H1 (cell line): ENCODE results near the gene ZNF8. TPM values are rescaled to one million over a fixed set of nuclear protein-coding genes. Genes with fewer than 3 reads are reported as not detected.

ENCODE experiments used
- CTCF ChIA-PET: fragments of 300-600 bp; sonication (Branson Sonifier 250); formaldehyde crosslinking; loops from one replicate; lab custom pipeline; 2021; ENCODE audit not compliant: partially characterized antibody; lab: Charles Lee
- POLR2A ChIA-PET: fragments of 300-600 bp; sonication (Branson Sonifier 250); formaldehyde crosslinking; loops from one replicate; lab custom pipeline; 2021; ENCODE audit warnings: inconsistent platforms; ENCODE audit not compliant: partially characterized antibody; lab: Charles Lee
- DNase-seq, 2 experiments: peaks; one replicate each; pipeline versions ENCODE4 v3.0.0 to v3.0.0-alpha.2; 2010 to 2022; ENCODE audit warnings: low spot score in 2 of 2, low read depth in 1 of 2, mixed read lengths in 1 of 2
- FAIRE-seq: peaks from 2 replicates; lab custom pipeline; 2011; peaks lifted over from hg19 to GRCh38; lab: Jason Lieb, UNC
- H2AFZ ChIP-seq: 2 replicates; pipeline ENCODE4 v1.8.1; 2012; ENCODE audit warnings: low read length, inconsistent platforms
- H2AK5ac ChIP-seq: 2 replicates; pipeline ENCODE4 v1.6.1; 2013; ENCODE audit warnings: low read depth, low read length
- H2BK120ac ChIP-seq: replicated peaks from 2 replicates; pipeline ENCODE3; 2013; ENCODE audit warnings: low read depth, low read length, inconsistent platforms
- H2BK12ac ChIP-seq: 2 replicates; pipeline ENCODE4 v1.6.1; 2013; ENCODE audit warnings: low read depth, low read length
- H2BK15ac ChIP-seq: 2 replicates; pipeline ENCODE4 v1.6.1; 2013; ENCODE audit warnings: low read length
- H2BK20ac ChIP-seq: 2 replicates; pipeline ENCODE4 v1.6.1; 2013; ENCODE audit warnings: low read length
- H2BK5ac ChIP-seq: 2 replicates; pipeline ENCODE4 v1.6.1; 2013; ENCODE audit warnings: low read depth, low read length
- H3K14ac ChIP-seq: 2 replicates; pipeline ENCODE4 v1.6.1; 2013; ENCODE audit warnings: inconsistent platforms; ENCODE audit not compliant: insufficient read length
- H3K18ac ChIP-seq: 2 replicates; pipeline ENCODE4 v1.6.1; 2013; ENCODE audit warnings: low read length; ENCODE audit errors: extremely low read depth
- H3K23ac ChIP-seq: 2 replicates; pipeline ENCODE4 v1.6.1; 2013; ENCODE audit warnings: inconsistent platforms; ENCODE audit not compliant: insufficient read length
- H3K23me2 ChIP-seq: 2 replicates; pipeline ENCODE4 v1.6.1; 2013; ENCODE audit warnings: low read depth, low read length
- H3K27ac ChIP-seq: 2 replicates; pipeline ENCODE4 v1.6.1; 2011; ENCODE audit warnings: low read depth, low read length, inconsistent platforms
- H3K27me3 ChIP-seq, 4 experiments: replicated peaks in 1 of 4; 1 replicate in 1 of 4; 2 replicates in 3 of 4; pipeline versions ENCODE4 v1.6.1 to v1.8.1; 2011 to 2013; ENCODE audit warnings: low read length in 3 of 4, mild to moderate bottlenecking in 3 of 4, inconsistent platforms in 2 of 4, mixed read lengths in 2 of 4, moderate library complexity in 1 of 4; ENCODE audit not compliant: control insufficient read depth in 3 of 4, insufficient read depth in 3 of 4; ENCODE audit errors: extremely low read depth in 1 of 4
- H3K36me3 ChIP-seq, 4 experiments: 2 replicates each; pipeline versions ENCODE4 v1.6.1 to v1.8.1; 2011 to 2013; ENCODE audit warnings: mild to moderate bottlenecking in 4 of 4, low read length in 3 of 4, moderate library complexity in 2 of 4, control low read depth in 1 of 4, inconsistent platforms in 1 of 4; ENCODE audit not compliant: insufficient read depth in 4 of 4, control insufficient read depth in 2 of 4
- H3K4ac ChIP-seq: replicated peaks from 2 replicates; pipeline ENCODE3; 2013; ENCODE audit warnings: low read length, low read depth, mixed read lengths, inconsistent platforms; ENCODE audit not compliant: insufficient read length
- H3K4me1 ChIP-seq, 4 experiments: replicated peaks in 1 of 4; 1 replicate in 1 of 4; 2 replicates in 3 of 4; pipeline versions ENCODE4 v1.6.1 to v1.8.1; 2011 to 2013; ENCODE audit warnings: low read length in 3 of 4, inconsistent platforms in 2 of 4, mixed read lengths in 1 of 4; ENCODE audit not compliant: insufficient read depth in 4 of 4, control insufficient read depth in 3 of 4
- H3K4me2 ChIP-seq, 2 experiments: 2 replicates each; pipeline versions ENCODE4 v1.6.1 to v1.8.1; 2011 to 2013; ENCODE audit warnings: low read depth in 2 of 2, low read length in 2 of 2, control low read depth in 1 of 2, inconsistent platforms in 1 of 2, mild to moderate bottlenecking in 1 of 2; ENCODE audit not compliant: insufficient read depth in 1 of 2
- H3K4me3 ChIP-seq, 4 experiments: fragments of 200-600, 300-600 bp in 1 of 4; sonication (generic), shearing (Covaris generic), sonication (Bioruptor Twin) in 1 of 4; 2 replicates each; pipeline versions ENCODE4 v1.5.1 to v1.8.1; 2011 to 2016; ENCODE audit warnings: low read length in 4 of 4, low read depth in 3 of 4, control low read depth in 2 of 4, inconsistent platforms in 2 of 4, mild to moderate bottlenecking in 2 of 4, mixed read lengths in 1 of 4, moderate library complexity in 1 of 4; ENCODE audit not compliant: insufficient read depth in 2 of 4; ENCODE audit errors: extremely low read depth in 1 of 4
- H3K56ac ChIP-seq: replicated peaks from 2 replicates; pipeline ENCODE3; 2013; ENCODE audit warnings: low read depth, mild to moderate bottlenecking, mixed read lengths, low read length, inconsistent platforms; ENCODE audit not compliant: insufficient read length
- H3K79me1 ChIP-seq: 2 replicates; pipeline ENCODE4 v1.6.1; 2013; ENCODE audit warnings: low read depth, low read length, control low read depth
- H3K79me2 ChIP-seq, 2 experiments: 2 replicates each; pipeline versions ENCODE4 v1.6.1 to v1.8.1; 2012 to 2013; ENCODE audit warnings: low read length in 2 of 2, mild to moderate bottlenecking in 2 of 2, inconsistent platforms in 1 of 2; ENCODE audit not compliant: insufficient read depth in 2 of 2, control insufficient read depth in 1 of 2
- H3K9ac ChIP-seq, 4 experiments: replicated peaks in 1 of 4; 1 replicate in 1 of 4; 2 replicates in 3 of 4; pipeline versions ENCODE4 v1.6.1 to v1.8.1; 2011 to 2013; ENCODE audit warnings: low read depth in 3 of 4, low read length in 3 of 4, control low read depth in 2 of 4, mild to moderate bottlenecking in 2 of 4, moderate library complexity in 2 of 4, inconsistent platforms in 1 of 4; ENCODE audit errors: extremely low read depth in 1 of 4
- H3K9me3 ChIP-seq, 2 experiments: 2 replicates each; pipeline versions ENCODE4 v1.6.1 to v1.8.1; 2012 to 2013; ENCODE audit warnings: mild to moderate bottlenecking in 2 of 2, moderate library complexity in 2 of 2, control low read depth in 1 of 2, inconsistent platforms in 1 of 2, low read depth in 1 of 2, low read length in 1 of 2, mixed read lengths in 1 of 2; ENCODE audit not compliant: insufficient read depth in 2 of 2
- H4K20me1 ChIP-seq, 2 experiments: replicated peaks in 1 of 2; 2 replicates each; pipeline versions ENCODE3 to v1.8.1; 2011 to 2013; ENCODE audit warnings: inconsistent platforms in 2 of 2, low read length in 2 of 2, mild to moderate bottlenecking in 1 of 2; ENCODE audit not compliant: insufficient read depth in 2 of 2, control insufficient read depth in 1 of 2
- H4K5ac ChIP-seq: 2 replicates; pipeline ENCODE4 v1.6.1; 2013; ENCODE audit warnings: low read length, low read depth, mixed read lengths, inconsistent platforms; ENCODE audit not compliant: insufficient read length
- H4K8ac ChIP-seq: 2 replicates; pipeline ENCODE4 v1.8.0; 2013; ENCODE audit warnings: mild to moderate bottlenecking, moderate library complexity, low read length, inconsistent platforms; ENCODE audit not compliant: insufficient read depth; ENCODE audit errors: extremely low read depth
- H4K91ac ChIP-seq: replicated peaks from 2 replicates; pipeline ENCODE3; 2013; ENCODE audit warnings: low read length, mixed read lengths, inconsistent platforms; ENCODE audit not compliant: insufficient read length
- CHD1 ChIP-seq: IDR thresholded peaks from 2 replicates; pipeline ENCODE4 v1.6.1; 2012; ENCODE audit warnings: low read depth, low read length, improper control_type of control experiment
- EP300 ChIP-seq, 2 experiments: IDR thresholded peaks; 1 replicate in 1 of 2; 2 replicates in 1 of 2; pipeline ENCODE4 v1.6.1; 2011 to 2012; ENCODE audit warnings: low read depth in 2 of 2, low read length in 2 of 2, mild to moderate bottlenecking in 2 of 2, borderline replicate concordance in 1 of 2, inconsistent platforms in 1 of 2, moderate library complexity in 1 of 2
- GTF2F1 ChIP-seq: IDR thresholded peaks from 2 replicates; pipeline ENCODE4 v1.6.1; 2012; ENCODE audit warnings: low read depth, low read length, improper control_type of control experiment, borderline replicate concordance
- HDAC2 ChIP-seq, 2 experiments: fragments of 300-600 bp in 1 of 2; sonication (generic) in 1 of 2; IDR thresholded peaks; 2 replicates each; pipeline ENCODE4 v1.6.1; 2011 to 2012; ENCODE audit warnings: low read depth in 2 of 2, low read length in 2 of 2, mild to moderate bottlenecking in 2 of 2, moderate library complexity in 2 of 2, borderline replicate concordance in 1 of 2, inconsistent platforms in 1 of 2
- JUN ChIP-seq: IDR thresholded peaks from 2 replicates; pipeline ENCODE4 v1.6.1; 2011; ENCODE audit warnings: low read depth, mild to moderate bottlenecking, improper control_type of control experiment, low read length
- NANOG ChIP-seq: IDR thresholded peaks from 2 replicates; pipeline ENCODE4 v1.6.1; 2011; ENCODE audit warnings: low read length, low read depth, mild to moderate bottlenecking, inconsistent platforms; ENCODE audit not compliant: insufficient read depth, poor library complexity, severe bottlenecking
- RBBP5 ChIP-seq: IDR thresholded peaks from 2 replicates; pipeline ENCODE4 v1.7.1; 2012; ENCODE audit warnings: low read depth, mild to moderate bottlenecking, inconsistent platforms, low read length, moderate library complexity, borderline replicate concordance
- SIX5 ChIP-seq: IDR thresholded peaks from 2 replicates; pipeline ENCODE4 v1.6.1; 2011; ENCODE audit warnings: mild to moderate bottlenecking, low read depth, low read length
- SP2 ChIP-seq: IDR thresholded peaks from 2 replicates; pipeline ENCODE4 v1.6.1; 2012; ENCODE audit warnings: mild to moderate bottlenecking, low read length, inconsistent platforms
- SRF ChIP-seq: IDR thresholded peaks from 2 replicates; pipeline ENCODE4 v1.6.1; 2011; ENCODE audit warnings: mild to moderate bottlenecking, low read depth, low read length, moderate library complexity
- SUZ12 ChIP-seq: fragments of 200-600 bp; sonication (generic); IDR thresholded peaks from 2 replicates; pipeline ENCODE4 v1.6.1; 2012; ENCODE audit warnings: mild to moderate bottlenecking, inconsistent platforms, low read length, moderate library complexity, mixed read lengths
- TAF7 ChIP-seq: optimal IDR thresholded peaks from 2 replicates; pipeline ENCODE3; 2011; ENCODE audit warnings: low read depth, mild to moderate bottlenecking, inconsistent platforms, low read length, moderate library complexity, borderline replicate concordance
- TCF12 ChIP-seq: IDR thresholded peaks from 2 replicates; pipeline ENCODE4 v1.6.1; 2011; ENCODE audit warnings: low read depth, mild to moderate bottlenecking, low read length
- TEAD4 ChIP-seq: IDR thresholded peaks from 2 replicates; pipeline ENCODE4 v1.6.1; 2012; ENCODE audit warnings: low read depth, low read length, inconsistent platforms, mixed read lengths
- WGBS, 2 experiments: shearing (Covaris generic) in 1 of 2; methylation state at CpG; one replicate each; pipeline versions ENCODE4 v1.1.6 to v1.1.7; 2013 to 2015; ENCODE audit warnings: low lambda C conversion rate in 2 of 2, mixed read lengths in 2 of 2, inconsistent platforms in 1 of 2, low coverage in 1 of 2, missing lambda C conversion rate in 1 of 2; ENCODE audit not compliant: insufficient replicate concordance in 2 of 2, insufficient coverage in 1 of 2, insufficient read length in 1 of 2; ENCODE audit errors: extremely low coverage in 1 of 2, missing lambda C conversion rate in 1 of 2; 5-methylcytosine and 5-hydroxymethylcytosine counted together
- polyA plus RNA-seq, 7 experiments: library from polyadenylated mRNA; depleted of rRNA in 3 of 7; stranded (reverse) in 5 of 7; unstranded in 2 of 7; fragments of >200 nt in 5 of 7; fragments of 200-250 nt in 2 of 7; gene quantifications; 1 replicate in 5 of 7; 2 replicates in 1 of 7; 4 replicates in 1 of 7; pipeline versions ENCODE4 v1.2.1 to v1.2.3, GENCODE V29; 2011 to 2013; ENCODE audit warnings: missing spikeins in 2 of 7, mixed read lengths in 2 of 7
- total RNA-seq: library from RNA; stranded (reverse); fragmentation: NEBNext Ultra II Directional; extraction: Animal tissue kit (Norgen Biotek cat#: 25700); gene quantifications from 2 replicates; pipeline ENCODE4 v1.2.1, GENCODE V29; 2021

ZNF8 gene
- total and polyA plus RNA-seq, 2 of the 8 experiments (the other 6 are each of a cell fraction or from before 2014, with no cell fraction given): 9.2 to 21.5 TPM

- no peak overlapping the region for H3K4me3 ChIP-seq
- no peak overlapping the region for H2AFZ ChIP-seq
- H3K9me3 ChIP-seq: no peaks in the 10 kb centered on the region
- 0 out of 7 replicates have a peak, but pooled peaks cover 0 to 3% (median 0%) of the 10 kb centered on the region in 4 experiments for H3K27me3 ChIP-seq
- no peak overlapping the region for H4K8ac ChIP-seq
- H3K79me1 ChIP-seq: no peaks in the 10 kb centered on the region
- no peak overlapping the region for H3K27ac ChIP-seq
- FAIRE-seq (no peak), DNase-seq (no peak)
- no peaks in the 10 kb centered on the region for H3K79me2 ChIP-seq
- no peak overlapping the region for H2BK15ac ChIP-seq
- no peak overlapping the region for H3K56ac ChIP-seq
- no peak overlapping the region for H2BK120ac ChIP-seq
- no peak overlapping the region for H3K4me2 ChIP-seq
- peaks cover 0 to 3% of the 10 kb centered on the region in 2 experiments for H4K20me1 ChIP-seq
- ChIA-PET POLR2A (interaction anchor here (1.0 to 11.4 kb wide), 4 partner anchors 11 to 204 kb away, joined by 3 to 102 read pairs (median 6); partner anchors contain the start of genes CHMP2A, RNF225 and ZNF497), CTCF (interaction anchor here (0.8 to 2.9 kb wide), 5 partner anchors 11 to 132 kb away, joined by 3 to 14 read pairs (median 4); partner anchors contain the start of gene ZNF497)
- H3K14ac ChIP-seq: no peak overlapping the region
- no peak overlapping the region for H2AK5ac ChIP-seq
- no peak overlapping the region for H2BK5ac ChIP-seq
- H4K5ac ChIP-seq: no peak overlapping the region
- TF ChIP-seq TCF12 (no peak), SIX5 (no peak), NANOG (no peak), SRF (no peak), SUZ12 (no peak), GTF2F1 (no peak), SP2 (no peak), RBBP5 (no peak), TAF7 (no peak), JUN (no peak), HDAC2 (IDR thresholded peaks at IDR 0.05; ENCODE audit: borderline replicate concordance in 1 of 2, low read depth in 2 of 2, low read length in 2 of 2) (no peak), EP300 (IDR thresholded peaks at IDR 0.05; ENCODE audit: borderline replicate concordance in 1 of 2, low read depth in 2 of 2, low read length in 2 of 2) (no peak), TEAD4 (no peak), CHD1 (no peak)
- H3K4me1 ChIP-seq: no peaks in the 10 kb centered on the region; a peak in 1 of 7 replicates
- H2BK12ac ChIP-seq: no peak overlapping the region
- no peak overlapping the region for H3K9ac ChIP-seq
- no peak overlapping the region for H3K18ac ChIP-seq
- H3K4ac ChIP-seq: no peak overlapping the region
- H3K36me3 ChIP-seq: no peaks in the 10 kb centered on the region
- no peak overlapping the region for H4K91ac ChIP-seq
- 92% methylated on average over 6 of the region's 9 CpGs; no CpG with 5 or more reads in 1 of the 2 experiments for WGBS, 2 experiments
- peaks cover 9% of the 10 kb centered on the region for H3K23me2 ChIP-seq
- H3K23ac ChIP-seq: no peak overlapping the region
- no peak overlapping the region for H2BK20ac ChIP-seq
Measured at GRCh38 chr19:58351558-58351878, 72.8 kb downstream of the ZNF8 start.
